ENCODE measurements around the gene MESD.

DNA sequence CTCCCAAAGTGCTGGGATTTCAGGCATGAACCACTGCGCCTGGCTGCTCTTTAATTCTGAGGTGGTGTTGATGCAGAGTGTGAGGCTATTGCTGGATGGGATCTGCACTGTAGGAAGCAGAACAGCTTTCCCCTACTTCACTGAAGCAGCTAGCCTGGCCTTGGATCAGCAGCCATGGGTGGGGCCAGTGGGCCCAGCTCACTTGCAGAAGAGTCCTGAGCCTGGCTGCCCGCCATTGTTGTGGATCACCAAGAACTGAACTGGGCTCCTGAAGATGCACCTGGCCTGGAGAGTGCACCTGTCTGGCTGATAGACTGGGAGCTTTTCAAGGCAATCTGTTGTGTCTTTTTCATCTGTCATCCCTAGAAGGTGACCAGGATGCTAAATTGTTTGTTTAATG lies 23.0 kb upstream of the MESD start:
- TF ChIP-seq, protein P1, sequence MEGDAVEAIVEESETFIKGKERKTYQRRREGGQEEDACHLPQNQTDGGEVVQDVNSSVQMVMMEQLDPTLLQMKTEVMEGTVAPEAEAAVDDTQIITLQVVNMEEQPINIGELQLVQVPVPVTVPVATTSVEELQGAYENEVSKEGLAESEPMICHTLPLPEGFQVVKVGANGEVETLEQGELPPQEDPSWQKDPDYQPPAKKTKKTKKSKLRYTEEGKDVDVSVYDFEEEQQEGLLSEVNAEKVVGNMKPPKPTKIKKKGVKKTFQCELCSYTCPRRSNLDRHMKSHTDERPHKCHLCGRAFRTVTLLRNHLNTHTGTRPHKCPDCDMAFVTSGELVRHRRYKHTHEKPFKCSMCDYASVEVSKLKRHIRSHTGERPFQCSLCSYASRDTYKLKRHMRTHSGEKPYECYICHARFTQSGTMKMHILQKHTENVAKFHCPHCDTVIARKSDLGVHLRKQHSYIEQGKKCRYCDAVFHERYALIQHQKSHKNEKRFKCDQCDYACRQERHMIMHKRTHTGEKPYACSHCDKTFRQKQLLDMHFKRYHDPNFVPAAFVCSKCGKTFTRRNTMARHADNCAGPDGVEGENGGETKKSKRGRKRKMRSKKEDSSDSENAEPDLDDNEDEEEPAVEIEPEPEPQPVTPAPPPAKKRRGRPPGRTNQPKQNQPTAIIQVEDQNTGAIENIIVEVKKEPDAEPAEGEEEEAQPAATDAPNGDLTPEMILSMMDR (IDR thresholded peaks at IDR 0.05), result no peak
- TF ChIP-seq POLR2AphosphoS5 (IDR thresholded peaks at IDR 0.05) (no peak), POLR2A (IDR thresholded peaks at IDR 0.05) (no peak), EP300 (IDR thresholded peaks at IDR 0.05) (no peak)
